Psoas muscle (tissue), 8 donors: Measurements from ENCODE around the gene MRLN. TPM values are rescaled to one million over a fixed set of nuclear protein-coding genes. Genes with fewer than 3 reads are reported as not detected.

Source experiments
- ATAC-seq, 4 donors: fragments of 200-7000 bp; cut with Tn5 transposase; one replicate each; pipeline ENCODE4 v1.9.1; 2020; ENCODE audit warnings: moderate library complexity in 3 of 4, mild to moderate bottlenecking in 2 of 4
- DNase-seq, 2 donors: peaks; one replicate each; pipeline ENCODE4 v3.0.0-alpha.2; 2020
- H3K27ac ChIP-seq: fragments of 200-600 bp; one replicate; pipeline ENCODE4 v1.8.0; 2022
- H3K27me3 ChIP-seq, 3 donors: fragments of 200-600 bp in 1 of 3; one replicate each; pipeline versions ENCODE4 v1.6.1 to v1.8.0; 2013 to 2022; ENCODE audit warnings: low read length in 2 of 3, mild to moderate bottlenecking in 2 of 3, moderate library complexity in 1 of 3; ENCODE audit not compliant: insufficient read depth in 3 of 3
- H3K36me3 ChIP-seq, 2 donors: fragments of 200-600 bp in 1 of 2; one replicate each; pipeline versions ENCODE4 v1.6.1 to v1.8.0; 2013 to 2022; ENCODE audit warnings: low read depth in 1 of 2, mild to moderate bottlenecking in 1 of 2, moderate library complexity in 1 of 2; ENCODE audit not compliant: insufficient read depth in 1 of 2
- H3K4me1 ChIP-seq: fragments of 200-600 bp; one replicate; pipeline ENCODE4 v1.8.0; 2022
- H3K4me3 ChIP-seq: fragments of 200-600 bp; one replicate; pipeline ENCODE4 v1.8.0; 2022; ENCODE audit warnings: mild to moderate bottlenecking
- H3K9me3 ChIP-seq: fragments of 200-600 bp; one replicate; pipeline ENCODE4 v1.8.0; 2022
- CTCF ChIP-seq: fragments of 200-600 bp; IDR thresholded peaks from one replicate; pipeline ENCODE4 v1.8.0; 2022; ENCODE audit warnings: antibody characterized with exemption
- WGBS, 3 donors: extraction: QIAGEN DNeasy Blood & Tissue Kit; methylation state at CpG; one replicate each; pipeline versions ENCODE4 v1.1.6 to v1.1.7; 2013; 5-methylcytosine and 5-hydroxymethylcytosine counted together
- intact Hi-C, 2 donors: fragments of 100-400 bp; cut with DNase I; formaldehyde crosslinking; loops; one replicate each; pipeline versions ENCODE4 v1.11.0 to v1.14.2; 2022
- polyA plus RNA-seq, 3 donors: library from polyadenylated mRNA; stranded (reverse); fragments of 200-250 nt; gene quantifications; one replicate each; pipeline ENCODE4 v1.2.3, GENCODE V29; 2013
- total RNA-seq, 4 donors: library from RNA; stranded (reverse); fragmentation: NEBNext Ultra II Directional in 2 of 4; extraction: Animal tissue kit (Norgen Biotek cat#: 25700) in 2 of 4; gene quantifications; one replicate each; pipeline versions ENCODE4 v1.2.1 to v1.2.4, GENCODE V29; 2021 to 2023
- donor health status: healthy with polysubstance abuse.
- donor health status: DM: no; HTN: no; CAD: no; lungs with moderate emphysema.
- donor health status: Bipolar disorder and iron deficiency.
- donor health status: healthy.
- donor health status: DM: yes; HTN: yes; CAD: no.
- donor health status: DM: no; HTN: no; CAD: no.
- donor health status: DM: no; HTN: no; CAD: no.
- donor health status: DM: yes; HTN: yes; CAD: no.

The MRLN gene
- total and polyA plus RNA-seq, 7 donors, result 15.1 to 738 (median 119) TPM

DNA sequence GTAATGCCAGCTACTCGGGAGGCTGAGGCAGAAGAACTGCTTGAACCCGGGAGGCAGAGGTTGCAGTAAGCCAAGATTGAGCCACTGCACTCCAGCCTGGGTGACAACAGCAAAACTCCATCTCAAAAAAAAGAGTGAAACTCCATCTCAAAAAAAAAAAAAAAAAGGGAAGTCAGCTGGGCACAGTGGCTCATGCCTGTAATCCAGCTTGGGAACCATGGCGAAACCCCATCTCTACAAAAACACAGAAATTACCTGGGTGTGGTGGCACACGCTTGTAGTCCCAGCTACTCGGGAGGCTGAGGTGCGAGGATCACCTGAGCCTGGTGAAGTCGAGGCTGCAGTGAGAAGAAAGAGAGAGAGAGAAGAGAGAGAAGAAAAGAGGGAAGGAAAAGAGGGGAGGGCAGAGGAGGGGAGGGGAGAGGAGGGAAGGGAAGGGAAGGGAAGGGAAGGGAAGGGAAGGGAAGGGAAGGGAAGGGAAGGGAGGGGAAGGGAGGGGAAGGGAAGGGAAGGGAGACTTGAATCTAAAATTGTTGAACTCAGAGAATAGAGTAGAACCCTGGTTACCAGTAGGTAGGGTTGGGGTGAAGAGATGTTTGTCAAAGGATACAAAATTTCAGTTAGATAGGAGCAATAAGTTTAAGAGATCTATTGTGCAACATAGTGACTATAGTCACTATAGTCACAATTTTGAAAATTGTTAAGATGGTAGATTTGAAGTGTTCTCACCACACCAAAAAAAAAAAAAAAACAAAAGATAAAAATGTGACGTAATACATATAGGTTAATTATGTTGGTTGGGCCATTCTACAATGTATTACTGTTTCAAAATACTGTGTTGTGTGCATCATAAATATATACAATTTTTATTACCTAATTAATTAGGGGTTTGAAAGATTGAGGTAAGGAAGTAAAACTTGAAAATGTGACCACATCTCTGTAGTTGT lies 46.1 kb downstream of the MRLN start:
- Histone ChIP-seq H3K9me3 (no peaks in the 10 kb centered on the region), H3K27me3 (no peaks in the 10 kb centered on the region), H3K27ac (no peak overlapping the region), H3K36me3 (no peaks in the 10 kb centered on the region), H3K4me3 (no peak overlapping the region), H3K4me1 (peaks cover 6% of the 10 kb centered on the region)
- intact Hi-C loops, result loop anchor here in 1 of 2 donors (5.0 kb wide), 1 partner anchor 45 kb away; the partner anchor contains the start of gene MRLN
- ATAC-seq, result no peak
- no peak for TF ChIP-seq CTCF
- no peak for DNase-seq
- WGBS, 3 donors, result 94 to 98% (median 95%) methylated on average over 8 of the region's 8 CpGs

DNA sequence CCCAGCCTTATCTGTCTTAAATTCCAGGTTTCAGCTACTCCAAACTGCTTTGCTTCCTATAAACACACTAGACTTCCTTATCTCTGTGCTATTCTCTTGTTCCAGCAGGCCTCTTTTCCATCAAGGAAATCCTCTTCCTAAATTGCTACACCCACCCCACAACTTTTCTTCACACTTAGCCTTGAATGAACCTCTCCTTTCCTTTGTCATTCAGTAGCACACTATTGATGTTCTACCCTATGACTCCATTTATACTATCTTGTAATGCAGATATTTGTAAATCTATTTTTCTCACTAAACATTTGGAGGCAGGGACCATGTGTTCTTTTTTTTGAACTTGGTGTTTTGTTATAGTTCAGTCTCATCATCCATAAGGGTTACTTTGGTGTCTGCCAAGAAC lies 47.3 kb downstream of the MRLN start:
- H3K27me3 ChIP-seq, result no peaks in the 10 kb centered on the region
- TF ChIP-seq CTCF, result no peak
- ATAC-seq, result no peak
- intact Hi-C loops, result loop anchor here in 1 of 2 donors (5.0 kb wide), 1 partner anchor 46 kb away; the partner anchor contains the start of gene MRLN
- H3K4me3 ChIP-seq, result no peak overlapping the region
- no peaks in the 10 kb centered on the region for H3K36me3 ChIP-seq
- no peaks in the 10 kb centered on the region for H3K9me3 ChIP-seq
- no peak overlapping the region for H3K27ac ChIP-seq
- DNase-seq, result no peak
- H3K4me1 ChIP-seq, result peaks cover 6% of the 10 kb centered on the region

- WGBS, 3 donors, result 78 to 91% (median 81%) methylated on average over 2 of the region's 2 CpGs
- no peaks in the 10 kb centered on the region for H3K36me3 ChIP-seq
- no peaks in the 10 kb centered on the region for H3K27me3 ChIP-seq
- intact Hi-C loops, result loop anchor here in 1 of 2 donors (5.0 kb wide), 1 partner anchor 48 kb away; the partner anchor contains the start of gene MRLN
- ATAC-seq (no peak), DNase-seq (no peak)
- H3K4me1 ChIP-seq, result peaks cover 6% of the 10 kb centered on the region
- no peak overlapping the region for H3K27ac ChIP-seq
- no peaks in the 10 kb centered on the region for H3K9me3 ChIP-seq
- TF ChIP-seq CTCF, result no peak
- no peak overlapping the region for H3K4me3 ChIP-seq
These were observed 48.6 kb downstream of the MRLN start for GRCh38 chr10:59704630-59705029.

- no peak for TF ChIP-seq CTCF
- no peak for DNase-seq
- Histone ChIP-seq H3K4me1 (peaks cover 5% of the 10 kb centered on the region), H3K27me3 (no peaks in the 10 kb centered on the region), H3K9me3 (no peaks in the 10 kb centered on the region), H3K4me3 (no peak overlapping the region), H3K36me3 (no peaks in the 10 kb centered on the region), H3K27ac (no peak overlapping the region)
- no peak for ATAC-seq
- 78 to 93% (median 92%) methylated on average over 4 of the region's 4 CpGs for whole genome bisulfite sequencing, 3 donors
- intact Hi-C loops, result no loop called here
These were observed 50.9 kb downstream of the MRLN start for GRCh38 chr10:59702347-59702746.
